Measurements from ENCODE around the gene FSHR. TPM values are rescaled to one million over a fixed set of nuclear protein-coding genes. Genes with fewer than 3 reads are reported as not detected.

The FSHR gene
- not detected in 2 replicates for total RNA-seq

GRCh38 chr2:49154140-49154539 lies at the start of gene FSHR:
Gene FSHR, minus strand, starts transcription at chr2:49154515. Its CDS starts 98 bp downstream, at chr2:49154417.

Small RNA genes lying within 50 kb of the gene (small RNA-seq; reads per million reads assigned to genes)
- not detected for gene MIR548BA
